DMS79 treated with DMSO at 0.1 percent for 48 hours (cell line): Measurements from ENCODE around the gene EML4.
"Not testable (repeated sequence)": the region's sequence is repeated elsewhere in the genome, so short reads cannot be mapped to it uniquely, and the experiment has no call there.

Source experiments
- DNase-seq: peaks from one replicate; lab custom pipeline; 2025; lab: John Stamatoyannopoulos, UW

EML4 gene

GRCh38 chr2:42335514-42336104, 166.5 kb downstream of the EML4 start:
- DNase-seq, result no peak

DNA sequence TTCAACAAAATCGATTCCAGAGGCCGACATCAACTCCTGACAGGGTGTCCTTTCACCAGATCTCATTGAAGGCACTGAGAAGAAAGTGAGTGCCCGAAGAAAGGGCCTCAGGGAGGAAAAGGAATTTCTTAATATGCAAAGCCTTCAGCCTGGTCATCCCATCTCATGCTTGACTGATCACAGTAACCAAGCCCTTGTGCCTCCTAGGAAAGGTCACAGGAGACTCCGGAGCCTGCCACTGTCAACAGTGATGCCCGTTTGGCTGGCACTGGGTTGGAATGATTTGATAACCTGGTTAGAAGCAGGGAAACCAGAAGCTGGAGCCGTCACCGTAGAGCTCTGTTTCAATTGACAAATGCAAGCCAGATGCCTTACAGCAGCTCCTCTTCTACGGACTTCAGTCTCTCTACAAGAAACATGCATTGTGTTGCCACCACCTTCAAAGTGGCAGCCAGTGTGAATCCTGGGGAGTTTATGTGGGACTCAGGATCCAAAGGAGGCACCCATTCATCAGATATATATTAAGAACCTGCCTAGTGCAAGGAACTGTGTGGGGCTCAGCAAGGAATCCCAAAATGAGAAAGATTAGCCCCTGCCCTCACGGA, 167.3 kb downstream of the EML4 start:
- DNase-seq, result no peak

GRCh38 chr2:42337356-42337820, 168.2 kb downstream of the EML4 start:
- DNase-seq, result no peak

GRCh38 chr2:42337846-42338566, 168.9 kb downstream of the EML4 start:
- DNase-seq, result no peak

GRCh38 chr2:42338567-42339190, 169.5 kb downstream of the EML4 start:
- no peak for DNase-seq

- no peak for DNase-seq
These were observed 170.2 kb downstream of the EML4 start for GRCh38 chr2:42339191-42339912.

DNA sequence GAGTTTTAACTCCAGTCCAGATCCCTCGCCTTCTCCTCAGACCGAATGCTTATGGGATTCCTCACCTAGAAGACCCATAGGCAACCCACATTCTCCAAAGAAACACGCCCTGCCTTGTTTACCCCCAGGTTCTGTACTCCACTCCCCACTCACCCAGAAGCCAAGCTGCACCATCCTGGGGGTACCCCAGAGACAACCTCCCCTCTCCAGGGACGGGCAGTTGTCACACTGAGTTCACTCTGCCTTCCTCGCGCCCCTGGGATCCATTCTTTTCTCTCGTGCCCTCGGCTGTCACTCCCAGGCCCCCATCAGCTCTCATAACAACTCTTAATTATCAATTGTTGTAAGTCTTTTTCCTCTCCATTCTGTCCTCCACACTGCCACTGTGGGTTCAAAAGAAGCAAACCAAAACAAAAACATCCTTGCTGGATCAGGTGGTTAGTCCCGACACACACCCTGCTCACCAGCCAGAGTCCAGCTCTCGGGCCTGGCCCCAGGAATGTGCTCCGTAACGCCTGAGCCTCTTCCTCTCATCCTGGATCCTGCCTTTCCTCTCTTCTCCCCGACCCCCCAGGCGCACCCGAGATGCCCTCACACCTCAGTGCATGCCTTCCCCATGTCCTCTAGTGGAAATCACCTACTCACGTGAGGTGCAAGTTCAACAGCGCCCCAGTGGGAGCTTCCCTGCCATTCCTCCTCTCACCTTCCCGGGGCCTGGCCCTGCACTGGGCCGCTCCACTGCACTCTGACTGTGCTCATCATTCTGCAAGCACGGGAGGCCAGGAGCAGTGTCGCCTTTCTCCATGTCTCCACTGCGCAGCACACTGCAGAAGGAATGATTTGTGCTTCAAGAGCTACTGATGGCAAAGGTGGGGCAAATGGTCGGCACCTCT, 171.1 kb downstream of the EML4 start:
- DNase-seq, result no peak

GRCh38 chr2:42340938-42341636, 171.9 kb downstream of the EML4 start:
- DNase-seq, result no peak

DNA sequence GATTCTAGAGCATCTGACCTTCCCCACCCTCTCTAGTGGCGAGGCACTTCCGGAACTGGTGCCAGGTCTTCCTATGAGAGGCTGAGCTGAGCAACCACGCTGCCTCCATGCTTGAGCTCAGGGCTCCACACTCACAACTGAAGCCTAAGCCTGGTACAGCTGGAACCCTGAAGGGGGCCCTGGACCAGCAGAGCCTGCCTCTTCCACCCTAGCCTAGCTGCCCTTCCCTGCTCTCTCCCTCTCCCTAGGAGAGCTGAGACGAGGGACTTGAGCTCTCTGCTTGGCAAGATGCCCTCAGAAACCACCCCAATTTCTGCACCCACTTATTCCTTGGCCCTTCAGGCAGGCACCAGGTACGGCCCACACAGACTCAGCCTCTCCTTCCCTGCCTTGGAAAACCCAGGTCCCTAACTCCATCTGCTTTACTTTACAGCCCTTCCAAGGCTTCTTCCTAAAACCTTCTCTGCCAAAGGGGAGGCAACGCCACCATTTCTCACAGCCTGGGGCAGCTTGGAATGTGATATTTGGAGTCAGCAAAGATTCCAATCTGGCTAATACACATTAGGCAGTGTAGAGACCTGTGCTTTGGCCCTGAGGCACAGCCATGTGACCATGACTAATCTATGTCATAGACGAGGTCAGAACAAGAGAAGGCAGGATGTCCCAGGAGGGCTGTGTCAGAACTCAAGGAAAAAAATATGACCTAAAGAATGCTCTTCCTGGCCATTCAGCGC, 173.1 kb downstream of the EML4 start:
- DNase-seq, result no peak

DNA sequence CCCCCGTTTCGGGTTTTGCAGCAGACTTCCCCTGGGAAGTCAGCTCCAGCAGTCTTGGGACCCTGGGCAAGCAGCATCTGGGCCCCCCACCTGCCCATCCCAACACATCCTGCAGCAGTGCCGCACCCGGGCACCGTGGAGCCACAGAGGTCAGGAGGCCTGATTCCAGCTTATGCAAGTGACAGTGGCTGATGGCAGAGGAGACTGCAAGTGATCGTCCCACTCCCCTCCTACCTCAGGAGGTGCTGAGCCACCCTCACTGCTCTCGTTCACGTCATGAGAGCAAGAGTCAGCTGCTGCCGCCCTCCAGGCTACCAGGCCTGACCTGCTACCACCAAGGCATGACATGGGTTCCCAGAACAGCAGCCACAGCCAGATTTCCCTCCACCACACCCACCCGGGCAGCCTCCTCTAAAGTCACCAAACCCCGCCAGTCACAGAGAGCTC, 173.7 kb downstream of the EML4 start:
- no peak for DNase-seq

DNA sequence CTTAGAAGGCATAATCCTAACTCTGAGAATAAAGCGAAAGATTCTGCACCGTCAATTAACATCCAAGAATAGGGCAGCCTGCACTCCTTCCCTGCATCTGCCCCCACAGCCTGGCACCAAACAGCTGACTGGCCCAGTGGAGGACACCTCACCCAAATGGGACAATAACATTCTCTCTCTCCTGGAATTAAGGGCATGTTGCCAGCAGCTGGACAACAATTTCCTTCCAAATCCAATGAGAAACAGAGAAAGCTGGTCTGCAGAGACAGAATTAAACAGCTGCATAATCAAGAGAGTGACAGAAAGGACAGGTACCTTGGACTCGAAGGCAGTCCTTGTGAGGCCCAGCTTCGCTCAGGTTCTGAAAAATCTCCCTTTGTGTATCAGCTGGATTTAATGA, 176.8 kb downstream of the EML4 start:
- DNase-seq, result no peak

- DNase-seq, result not testable (repeated sequence)
These were observed 177.7 kb downstream of the EML4 start for GRCh38 chr2:42346856-42347255.

DNA sequence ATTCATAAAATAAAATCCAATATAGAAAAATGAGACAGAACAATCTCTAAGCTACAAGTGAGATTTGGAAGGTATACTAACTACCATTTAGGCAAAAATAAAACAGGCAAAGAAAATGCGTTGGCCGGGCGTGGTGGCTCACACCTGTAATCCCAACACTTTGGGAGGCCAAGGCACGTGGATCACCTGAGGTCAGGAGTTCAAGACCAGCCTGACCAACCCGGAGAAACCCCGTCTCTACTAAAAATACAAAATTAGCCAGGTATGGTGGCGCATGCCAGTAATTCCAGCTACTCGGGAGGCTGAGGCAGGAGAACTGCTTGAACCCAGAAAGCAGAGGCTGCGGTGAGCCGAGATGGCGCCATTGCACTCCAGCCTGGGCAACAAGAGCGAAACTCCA, 178.4 kb downstream of the EML4 start:
- not testable (repeated sequence) for DNase-seq

GRCh38 chr2:42348113-42348805, 179.1 kb downstream of the EML4 start:
- no peak for DNase-seq

DNA sequence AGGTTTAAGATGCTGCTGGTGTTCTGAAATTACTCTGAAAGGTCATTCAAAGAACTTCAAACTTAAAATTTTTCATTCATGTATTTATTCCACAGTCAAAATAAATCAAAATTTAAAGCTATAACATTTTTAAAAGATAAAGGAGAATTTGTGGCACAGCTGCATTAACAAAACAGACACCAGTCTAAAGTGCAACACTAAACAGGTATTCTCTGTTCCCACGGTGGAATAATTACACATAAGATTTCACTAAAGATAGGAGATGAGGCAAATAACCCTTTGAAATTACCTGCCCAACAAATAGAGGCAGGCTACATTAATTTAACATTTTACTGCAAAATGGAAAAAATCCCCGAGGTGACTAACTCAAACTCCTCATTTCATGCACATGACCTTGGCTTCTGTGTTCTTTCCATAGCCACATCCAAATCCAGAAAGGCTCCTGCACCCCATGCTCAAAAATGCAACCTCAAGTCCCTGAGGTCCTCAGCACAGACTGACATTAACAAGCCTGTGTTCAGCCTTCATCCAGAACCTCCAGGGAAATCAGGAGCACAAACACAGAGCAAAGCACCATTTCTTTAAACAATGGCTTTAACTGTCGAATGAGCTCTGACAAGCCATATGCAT, 181.4 kb downstream of the EML4 start:
- no peak for DNase-seq

GRCh38 chr2:42351864-42352263, 182.7 kb downstream of the EML4 start:
- no peak for DNase-seq

DNA sequence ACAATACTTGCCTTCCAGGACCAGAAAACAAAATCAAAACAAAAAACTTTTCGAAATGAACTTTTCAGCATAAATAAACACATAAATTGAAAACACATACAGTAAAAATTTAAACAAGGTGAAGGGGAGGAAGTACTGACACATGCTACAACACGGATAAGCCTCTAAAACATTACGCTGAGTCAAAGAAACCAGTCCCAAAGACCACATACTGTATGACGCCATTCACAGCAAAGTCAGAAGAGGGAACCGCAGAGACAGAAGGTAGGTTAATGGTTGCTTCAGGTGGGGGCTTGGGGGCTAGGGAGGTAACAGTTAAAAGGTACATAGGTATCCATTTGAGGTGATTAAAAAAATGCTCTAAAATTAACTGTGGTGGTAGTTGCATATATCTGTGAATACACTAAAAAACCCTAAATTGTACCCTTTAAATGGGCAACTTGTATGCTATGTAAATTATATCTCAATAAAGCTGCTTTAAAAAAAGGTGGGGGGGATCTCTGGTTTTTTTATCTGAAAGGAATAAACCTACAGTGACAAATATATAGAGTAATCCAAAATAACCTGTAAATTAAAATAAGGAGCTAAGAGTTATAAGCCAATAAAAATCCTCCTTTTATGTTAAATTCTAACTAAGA, 184.8 kb downstream of the EML4 start:
- no peak for DNase-seq

DNA sequence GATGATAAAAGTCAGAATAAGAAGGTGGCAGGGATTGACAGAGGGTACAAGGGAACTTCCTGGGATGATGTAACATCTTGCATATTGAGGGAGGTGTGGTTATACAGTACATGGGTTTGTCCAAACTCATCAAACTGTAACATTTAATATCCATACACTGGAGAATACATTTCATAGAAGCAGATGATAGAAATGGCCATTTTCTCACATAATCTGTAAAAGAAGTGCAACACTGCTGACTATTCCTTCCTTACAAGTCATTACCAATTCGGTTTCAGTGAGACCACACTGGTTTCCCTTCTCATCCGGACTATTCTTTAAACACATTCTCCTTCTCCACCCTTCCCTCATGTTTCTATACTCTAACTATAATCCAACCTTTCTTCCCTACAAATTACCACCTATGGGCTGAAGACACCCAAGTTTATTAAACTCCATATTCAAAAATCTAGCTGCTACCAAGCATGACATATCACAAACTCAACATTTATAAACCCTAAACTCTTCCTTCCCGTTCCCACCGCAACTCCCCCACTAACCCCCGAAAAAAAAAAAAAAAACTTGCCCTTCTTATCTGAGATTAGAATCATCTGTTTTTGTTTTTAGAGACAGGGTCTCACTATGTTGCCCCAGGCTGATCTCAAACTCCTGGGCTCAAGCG, 190.3 kb downstream of the EML4 start:
- DNase-seq, result no peak
